ENCODE measurements around the gene NDUFS6. TPM values are rescaled to one million over a fixed set of nuclear protein-coding genes. Genes with fewer than 3 reads are reported as not detected.

The NDUFS6 gene
- total and polyA plus RNA-seq, 2 of the 4 experiments (the other 2 are of a cell fraction) = 10.4 to 69.0 TPM

DNA sequence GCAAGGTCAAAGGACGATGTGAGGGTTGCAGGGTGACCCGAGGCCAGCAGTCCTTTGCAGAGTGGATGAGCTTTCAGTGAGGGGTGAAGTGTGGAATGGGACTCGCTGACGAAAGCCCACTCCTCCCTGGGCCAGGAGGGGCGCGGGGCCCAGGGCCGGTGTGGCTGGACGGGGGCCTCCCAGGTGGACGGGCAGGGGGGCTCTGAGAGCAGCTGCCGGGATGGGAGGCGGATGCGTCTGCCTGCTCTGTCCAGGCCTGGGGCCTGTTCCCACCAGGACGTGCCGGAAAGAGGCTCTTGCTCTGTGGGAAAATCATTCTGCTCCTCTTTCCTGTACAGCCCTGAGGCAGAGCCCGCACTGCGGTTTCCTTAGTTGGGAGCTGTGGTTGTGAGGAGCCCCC lies 57.2 kb downstream of the NDUFS6 start:
- Histone ChIP-seq H2AK5ac (ENCODE audit: low read depth, low read length) (no peak overlapping the region), H3K18ac (ENCODE audit: low read depth, low read length) (no peak overlapping the region), H4K5ac (ENCODE audit: low read depth, low read length) (no peak overlapping the region), H2AK9ac (replicated peaks; ENCODE audit: low read depth, low read length, poor library complexity) (no peak overlapping the region), H3K56ac (ENCODE audit: extremely low read depth, insufficient read depth, low read length) (no peak overlapping the region), H2BK5ac (ENCODE audit: low read depth, low read length, poor library complexity, severe bottlenecking) (no peak overlapping the region), H3K79me1 (ENCODE audit: low read depth in 1 of 2, low read length in 2 of 2) (no peaks in the 10 kb centered on the region), H2BK15ac (ENCODE audit: low read depth, low read length) (no peak overlapping the region), H3K14ac (replicated peaks; ENCODE audit: low read depth, low read length) (no peak overlapping the region), H3K4me3 (ENCODE audit: insufficient read depth, low read depth, low read length) (no peak overlapping the region), H3K36me3 (ENCODE audit: control insufficient read depth, insufficient read depth, low read length) (no peaks in the 10 kb centered on the region), H4K91ac (ENCODE audit: insufficient read depth, low read depth, low read length) (no peak overlapping the region), H3K9me3 (ENCODE audit: control insufficient read depth, insufficient read depth, low read length) (no peaks in the 10 kb centered on the region), H3K27ac (ENCODE audit: insufficient read depth, low read length) (no peak overlapping the region), H2AFZ (replicated peaks; ENCODE audit: low read length, poor library complexity) (no peak overlapping the region), H3K27me3 (ENCODE audit: control insufficient read depth, insufficient read depth, low read length) (peaks cover 48% of the 10 kb centered on the region), H3K4ac (ENCODE audit: low read depth, low read length) (no peak overlapping the region), H3K4me2 (ENCODE audit: low read depth, low read length) (no peak overlapping the region), H3K9me1 (ENCODE audit: insufficient read depth, low read length) (no peaks in the 10 kb centered on the region), H3K9ac (ENCODE audit: low read depth, low read length) (no peak overlapping the region), H2BK20ac (ENCODE audit: low read depth, low read length) (no peak overlapping the region), H3K4me1 (ENCODE audit: control insufficient read depth, insufficient read depth, low read length) (no peaks in the 10 kb centered on the region), H4K20me1 (ENCODE audit: insufficient read depth, low read length) (no peaks in the 10 kb centered on the region), H4K8ac (ENCODE audit: low read depth in 2 of 2, low read length in 2 of 2) (no peak overlapping the region), H2BK120ac (ENCODE audit: low read depth, low read length) (no peak overlapping the region), H3K23ac (ENCODE audit: low read depth, low read length) (no peak overlapping the region)
- no peak for ATAC-seq (ENCODE audit: low read depth)
- ChIA-PET POLR2A (ENCODE audit: unreplicated experiment) (no interaction called here), CTCF (no interaction called here)
- intact Hi-C loops (cut with micrococcal nuclease) = no loop called here
- DNase-seq = no peak
- dilution Hi-C loops (cut with HindIII; ENCODE audit: low sequenced_read_pairs, unreplicated experiment) = no loop called here
- BruUV-seq (replicated peaks) = no TSS peak
- in situ Hi-C loops (cut with MboI; ENCODE audit: low sequenced_read_pairs) = no loop called here
- TF ChIP-seq NFE2L2 (IDR thresholded peaks at IDR 0.05; ENCODE audit: low read depth, low read length) = no peak
- TF ChIP-seq RFX5 (IDR thresholded peaks at IDR 0.05; ENCODE audit: low read depth, low read length) = no peak
- TF ChIP-seq MXI1 (IDR thresholded peaks at IDR 0.05; ENCODE audit: borderline replicate concordance, low read depth, low read length) = no peak
- TF ChIP-seq, protein P1, sequence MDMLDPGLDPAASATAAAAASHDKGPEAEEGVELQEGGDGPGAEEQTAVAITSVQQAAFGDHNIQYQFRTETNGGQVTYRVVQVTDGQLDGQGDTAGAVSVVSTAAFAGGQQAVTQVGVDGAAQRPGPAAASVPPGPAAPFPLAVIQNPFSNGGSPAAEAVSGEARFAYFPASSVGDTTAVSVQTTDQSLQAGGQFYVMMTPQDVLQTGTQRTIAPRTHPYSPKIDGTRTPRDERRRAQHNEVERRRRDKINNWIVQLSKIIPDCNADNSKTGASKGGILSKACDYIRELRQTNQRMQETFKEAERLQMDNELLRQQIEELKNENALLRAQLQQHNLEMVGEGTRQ (IDR thresholded peaks at IDR 0.05; ENCODE audit: low read depth, low read length) = no peak
- no peak for TF ChIP-seq ELK1 (IDR thresholded peaks at IDR 0.05; ENCODE audit: borderline replicate concordance, low read depth, low read length)
- no CpG with 5 or more reads among the region's 16 CpGs for WGBS, 2 experiments (ENCODE audit: extremely low coverage in 2 of 2, insufficient read length in 1 of 2)

All from IMR-90 (cell line).